H1 (cell line): ENCODE measurements around the gene DAPL1. TPM values are rescaled to one million over a fixed set of nuclear protein-coding genes. Genes with fewer than 3 reads are reported as not detected.

Experiments used
- CTCF ChIA-PET: fragments of 300-600 bp; sonication (Branson Sonifier 250); formaldehyde crosslinking; loops from one replicate; lab custom pipeline; 2021; ENCODE audit not compliant: partially characterized antibody; lab: Charles Lee
- POLR2A ChIA-PET: fragments of 300-600 bp; sonication (Branson Sonifier 250); formaldehyde crosslinking; loops from one replicate; lab custom pipeline; 2021; ENCODE audit warnings: inconsistent platforms; ENCODE audit not compliant: partially characterized antibody; lab: Charles Lee
- DNase-seq, 2 experiments: peaks; one replicate each; pipeline versions ENCODE4 v3.0.0 to v3.0.0-alpha.2; 2010 to 2022; ENCODE audit warnings: low spot score in 2 of 2, low read depth in 1 of 2, mixed read lengths in 1 of 2
- FAIRE-seq: peaks from 2 replicates; lab custom pipeline; 2011; peaks lifted over from hg19 to GRCh38; lab: Jason Lieb, UNC
- H2AFZ ChIP-seq: 2 replicates; pipeline ENCODE4 v1.8.1; 2012; ENCODE audit warnings: low read length, inconsistent platforms
- H2AK5ac ChIP-seq: 2 replicates; pipeline ENCODE4 v1.6.1; 2013; ENCODE audit warnings: low read depth, low read length
- H2BK120ac ChIP-seq: replicated peaks from 2 replicates; pipeline ENCODE3; 2013; ENCODE audit warnings: low read depth, low read length, inconsistent platforms
- H2BK12ac ChIP-seq: 2 replicates; pipeline ENCODE4 v1.6.1; 2013; ENCODE audit warnings: low read depth, low read length
- H2BK15ac ChIP-seq: 2 replicates; pipeline ENCODE4 v1.6.1; 2013; ENCODE audit warnings: low read length
- H2BK20ac ChIP-seq: 2 replicates; pipeline ENCODE4 v1.6.1; 2013; ENCODE audit warnings: low read length
- H2BK5ac ChIP-seq: 2 replicates; pipeline ENCODE4 v1.6.1; 2013; ENCODE audit warnings: low read depth, low read length
- H3K14ac ChIP-seq: 2 replicates; pipeline ENCODE4 v1.6.1; 2013; ENCODE audit warnings: inconsistent platforms; ENCODE audit not compliant: insufficient read length
- H3K18ac ChIP-seq: 2 replicates; pipeline ENCODE4 v1.6.1; 2013; ENCODE audit warnings: low read length; ENCODE audit errors: extremely low read depth
- H3K23ac ChIP-seq: 2 replicates; pipeline ENCODE4 v1.6.1; 2013; ENCODE audit warnings: inconsistent platforms; ENCODE audit not compliant: insufficient read length
- H3K23me2 ChIP-seq: 2 replicates; pipeline ENCODE4 v1.6.1; 2013; ENCODE audit warnings: low read depth, low read length
- H3K27ac ChIP-seq: 2 replicates; pipeline ENCODE4 v1.6.1; 2011; ENCODE audit warnings: low read depth, low read length, inconsistent platforms
- H3K27me3 ChIP-seq, 4 experiments: replicated peaks in 1 of 4; 1 replicate in 1 of 4; 2 replicates in 3 of 4; pipeline versions ENCODE4 v1.6.1 to v1.8.1; 2011 to 2013; ENCODE audit warnings: low read length in 3 of 4, mild to moderate bottlenecking in 3 of 4, inconsistent platforms in 2 of 4, mixed read lengths in 2 of 4, moderate library complexity in 1 of 4; ENCODE audit not compliant: control insufficient read depth in 3 of 4, insufficient read depth in 3 of 4; ENCODE audit errors: extremely low read depth in 1 of 4
- H3K36me3 ChIP-seq, 4 experiments: 2 replicates each; pipeline versions ENCODE4 v1.6.1 to v1.8.1; 2011 to 2013; ENCODE audit warnings: mild to moderate bottlenecking in 4 of 4, low read length in 3 of 4, moderate library complexity in 2 of 4, control low read depth in 1 of 4, inconsistent platforms in 1 of 4; ENCODE audit not compliant: insufficient read depth in 4 of 4, control insufficient read depth in 2 of 4
- H3K4ac ChIP-seq: replicated peaks from 2 replicates; pipeline ENCODE3; 2013; ENCODE audit warnings: low read length, low read depth, mixed read lengths, inconsistent platforms; ENCODE audit not compliant: insufficient read length
- H3K4me1 ChIP-seq, 4 experiments: replicated peaks in 1 of 4; 1 replicate in 1 of 4; 2 replicates in 3 of 4; pipeline versions ENCODE4 v1.6.1 to v1.8.1; 2011 to 2013; ENCODE audit warnings: low read length in 3 of 4, inconsistent platforms in 2 of 4, mixed read lengths in 1 of 4; ENCODE audit not compliant: insufficient read depth in 4 of 4, control insufficient read depth in 3 of 4
- H3K4me2 ChIP-seq, 2 experiments: 2 replicates each; pipeline versions ENCODE4 v1.6.1 to v1.8.1; 2011 to 2013; ENCODE audit warnings: low read depth in 2 of 2, low read length in 2 of 2, control low read depth in 1 of 2, inconsistent platforms in 1 of 2, mild to moderate bottlenecking in 1 of 2; ENCODE audit not compliant: insufficient read depth in 1 of 2
- H3K4me3 ChIP-seq, 4 experiments: fragments of 200-600, 300-600 bp in 1 of 4; sonication (generic), shearing (Covaris generic), sonication (Bioruptor Twin) in 1 of 4; 2 replicates each; pipeline versions ENCODE4 v1.5.1 to v1.8.1; 2011 to 2016; ENCODE audit warnings: low read length in 4 of 4, low read depth in 3 of 4, control low read depth in 2 of 4, inconsistent platforms in 2 of 4, mild to moderate bottlenecking in 2 of 4, mixed read lengths in 1 of 4, moderate library complexity in 1 of 4; ENCODE audit not compliant: insufficient read depth in 2 of 4; ENCODE audit errors: extremely low read depth in 1 of 4
- H3K56ac ChIP-seq: replicated peaks from 2 replicates; pipeline ENCODE3; 2013; ENCODE audit warnings: low read depth, mild to moderate bottlenecking, mixed read lengths, low read length, inconsistent platforms; ENCODE audit not compliant: insufficient read length
- H3K79me1 ChIP-seq: 2 replicates; pipeline ENCODE4 v1.6.1; 2013; ENCODE audit warnings: low read depth, low read length, control low read depth
- H3K79me2 ChIP-seq, 2 experiments: 2 replicates each; pipeline versions ENCODE4 v1.6.1 to v1.8.1; 2012 to 2013; ENCODE audit warnings: low read length in 2 of 2, mild to moderate bottlenecking in 2 of 2, inconsistent platforms in 1 of 2; ENCODE audit not compliant: insufficient read depth in 2 of 2, control insufficient read depth in 1 of 2
- H3K9ac ChIP-seq, 4 experiments: replicated peaks in 1 of 4; 1 replicate in 1 of 4; 2 replicates in 3 of 4; pipeline versions ENCODE4 v1.6.1 to v1.8.1; 2011 to 2013; ENCODE audit warnings: low read depth in 3 of 4, low read length in 3 of 4, control low read depth in 2 of 4, mild to moderate bottlenecking in 2 of 4, moderate library complexity in 2 of 4, inconsistent platforms in 1 of 4; ENCODE audit errors: extremely low read depth in 1 of 4
- H3K9me3 ChIP-seq, 2 experiments: 2 replicates each; pipeline versions ENCODE4 v1.6.1 to v1.8.1; 2012 to 2013; ENCODE audit warnings: mild to moderate bottlenecking in 2 of 2, moderate library complexity in 2 of 2, control low read depth in 1 of 2, inconsistent platforms in 1 of 2, low read depth in 1 of 2, low read length in 1 of 2, mixed read lengths in 1 of 2; ENCODE audit not compliant: insufficient read depth in 2 of 2
- H4K20me1 ChIP-seq, 2 experiments: replicated peaks in 1 of 2; 2 replicates each; pipeline versions ENCODE3 to v1.8.1; 2011 to 2013; ENCODE audit warnings: inconsistent platforms in 2 of 2, low read length in 2 of 2, mild to moderate bottlenecking in 1 of 2; ENCODE audit not compliant: insufficient read depth in 2 of 2, control insufficient read depth in 1 of 2
- H4K5ac ChIP-seq: 2 replicates; pipeline ENCODE4 v1.6.1; 2013; ENCODE audit warnings: low read length, low read depth, mixed read lengths, inconsistent platforms; ENCODE audit not compliant: insufficient read length
- H4K8ac ChIP-seq: 2 replicates; pipeline ENCODE4 v1.8.0; 2013; ENCODE audit warnings: mild to moderate bottlenecking, moderate library complexity, low read length, inconsistent platforms; ENCODE audit not compliant: insufficient read depth; ENCODE audit errors: extremely low read depth
- H4K91ac ChIP-seq: replicated peaks from 2 replicates; pipeline ENCODE3; 2013; ENCODE audit warnings: low read length, mixed read lengths, inconsistent platforms; ENCODE audit not compliant: insufficient read length
- CHD2 ChIP-seq: IDR thresholded peaks from 2 replicates; pipeline ENCODE4 v1.6.1; 2012; ENCODE audit warnings: low read length, improper control_type of control experiment
- WGBS, 2 experiments: shearing (Covaris generic) in 1 of 2; methylation state at CpG; one replicate each; pipeline versions ENCODE4 v1.1.6 to v1.1.7; 2013 to 2015; ENCODE audit warnings: low lambda C conversion rate in 2 of 2, mixed read lengths in 2 of 2, inconsistent platforms in 1 of 2, low coverage in 1 of 2, missing lambda C conversion rate in 1 of 2; ENCODE audit not compliant: insufficient replicate concordance in 2 of 2, insufficient coverage in 1 of 2, insufficient read length in 1 of 2; ENCODE audit errors: extremely low coverage in 1 of 2, missing lambda C conversion rate in 1 of 2; 5-methylcytosine and 5-hydroxymethylcytosine counted together
- polyA plus RNA-seq, 7 experiments: library from polyadenylated mRNA; depleted of rRNA in 3 of 7; stranded (reverse) in 5 of 7; unstranded in 2 of 7; fragments of >200 nt in 5 of 7; fragments of 200-250 nt in 2 of 7; gene quantifications; 1 replicate in 5 of 7; 2 replicates in 1 of 7; 4 replicates in 1 of 7; pipeline versions ENCODE4 v1.2.1 to v1.2.3, GENCODE V29; 2011 to 2013; ENCODE audit warnings: missing spikeins in 2 of 7, mixed read lengths in 2 of 7
- total RNA-seq: library from RNA; stranded (reverse); fragmentation: NEBNext Ultra II Directional; extraction: Animal tissue kit (Norgen Biotek cat#: 25700); gene quantifications from 2 replicates; pipeline ENCODE4 v1.2.1, GENCODE V29; 2021

Gene DAPL1
- total and polyA plus RNA-seq, 2 of the 8 experiments (the other 6 are each of a cell fraction or from before 2014, with no cell fraction given): not detected

DNA sequence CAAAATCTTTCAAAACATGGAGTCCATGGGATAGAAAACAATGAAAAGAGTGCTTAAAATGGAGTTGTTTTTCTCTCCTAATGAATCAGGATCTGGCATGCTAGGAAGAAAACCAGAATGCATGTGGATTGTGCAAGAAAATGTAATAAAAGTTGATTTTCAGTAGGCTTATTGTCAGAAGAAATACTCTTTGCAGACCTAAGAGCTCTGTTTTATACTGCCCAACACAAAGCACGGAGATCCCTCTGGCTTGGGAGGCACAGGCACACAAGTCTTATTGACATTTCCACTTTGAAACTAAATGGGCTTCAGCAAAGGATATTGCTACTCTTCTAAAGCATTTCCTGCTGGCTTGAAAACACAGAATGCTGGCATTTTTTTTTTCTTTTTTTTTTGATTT, 15.5 kb upstream of the DAPL1 start:
- H2AFZ ChIP-seq: no peak overlapping the region
- H2BK20ac ChIP-seq: no peak overlapping the region

More for the DNA sequence above, 15.5 kb upstream of the DAPL1 start:
- H4K91ac ChIP-seq: no peak overlapping the region
- H3K36me3 ChIP-seq: no peaks in the 10 kb centered on the region
- H3K9ac ChIP-seq: no peak overlapping the region
- no peak overlapping the region for H3K27ac ChIP-seq
- H4K5ac ChIP-seq: no peak overlapping the region
- H2BK15ac ChIP-seq: no peak overlapping the region
- 96% methylated on average over 1 of the region's 1 CpG; no CpG with 5 or more reads in 1 of the 2 experiments for WGBS, 2 experiments
- TF ChIP-seq CHD2: no peak
- H3K23ac ChIP-seq: no peak overlapping the region
- no peaks in the 10 kb centered on the region for H3K23me2 ChIP-seq
- no peak overlapping the region for H3K56ac ChIP-seq
- no peak overlapping the region for H3K4me3 ChIP-seq
- no peak overlapping the region for H3K18ac ChIP-seq
- POLR2A ChIA-PET: no interaction called here
- H3K14ac ChIP-seq: no peak overlapping the region
- H4K20me1 ChIP-seq: no peaks in the 10 kb centered on the region
- H3K4me2 ChIP-seq: no peak overlapping the region
- no peak for DNase-seq
- no peak overlapping the region for H4K8ac ChIP-seq
- no peaks in the 10 kb centered on the region for H3K27me3 ChIP-seq
- no peak overlapping the region for H2AK5ac ChIP-seq
- FAIRE-seq: no peak
- H2BK120ac ChIP-seq: no peak overlapping the region
- no peaks in the 10 kb centered on the region for H3K79me1 ChIP-seq
- no peak overlapping the region for H2BK12ac ChIP-seq
- no peaks in the 10 kb centered on the region for H3K79me2 ChIP-seq
- H3K4ac ChIP-seq: no peak overlapping the region
- H3K9me3 ChIP-seq: no peaks in the 10 kb centered on the region
- H3K4me1 ChIP-seq: peaks cover 0 to 5% (median 1%) of the 10 kb centered on the region in 4 experiments; a peak in 2 of 7 replicates
- CTCF ChIA-PET: interaction anchor here (1.1 to 1.2 kb wide), 2 partner anchors 56 to 112 kb away, joined by 3 to 4 read pairs; no protein-coding TSS in a partner anchor
- H2BK5ac ChIP-seq: no peak overlapping the region
